IgD-negative memory B cell (primary cell): Measurements from ENCODE around the gene REXO2. TPM values are rescaled to one million over a fixed set of nuclear protein-coding genes. Genes with fewer than 3 reads are reported as not detected.

Experiments used
- H3K27ac Mint-ChIP-seq, 3 donors: one replicate each; pipeline ENCODE4 v1.8.0; 2020 to 2022; ENCODE audit warnings: mild to moderate bottlenecking in 3 of 3, mixed read lengths in 3 of 3, moderate library complexity in 1 of 3
- H3K27me3 Mint-ChIP-seq: one replicate; pipeline ENCODE4 v1.8.0; 2021; ENCODE audit warnings: mixed read lengths
- H3K36me3 Mint-ChIP-seq: one replicate; pipeline ENCODE4 v1.8.0; 2020; ENCODE audit warnings: mild to moderate bottlenecking, mixed read lengths
- H3K4me1 Mint-ChIP-seq, 3 donors: one replicate each; pipeline ENCODE4 v1.8.0; 2020 to 2022; ENCODE audit warnings: mixed read lengths in 3 of 3, mild to moderate bottlenecking in 1 of 3
- H3K4me3 Mint-ChIP-seq, 4 donors: one replicate each; pipeline ENCODE4 v1.8.0; 2020 to 2022; ENCODE audit warnings: mild to moderate bottlenecking in 4 of 4, mixed read lengths in 4 of 4, moderate library complexity in 3 of 4
- H3K9me3 Mint-ChIP-seq, 3 donors: one replicate each; pipeline ENCODE4 v1.8.0; 2020 to 2021; ENCODE audit warnings: mixed read lengths in 3 of 3, mild to moderate bottlenecking in 1 of 3
- polyA plus RNA-seq: library from polyadenylated mRNA; unstranded; fragments of 300-500 nt; fragmentation: Illumina TruSeq; gene quantifications from one replicate; pipeline ENCODE4 v1.2.3, GENCODE V29; 2021

REXO2 gene
- polyA plus RNA-seq, 1 donor from 2014 or later, result 34.0 TPM

- H3K27ac Mint-ChIP-seq, result no peak overlapping the region
- H3K9me3 Mint-ChIP-seq, result peaks cover 2 to 5% (median 4%) of the 10 kb centered on the region in 3 donors
- H3K4me1 Mint-ChIP-seq, result no peaks in the 10 kb centered on the region
- H3K4me3 Mint-ChIP-seq, result no peak overlapping the region
- H3K36me3 Mint-ChIP-seq, result peaks cover 6% of the 10 kb centered on the region
- peaks cover 2% of the 10 kb centered on the region for H3K27me3 Mint-ChIP-seq
These were observed 24.7 kb downstream of the REXO2 start for GRCh38 chr11:114463999-114464398.

GRCh38 chr11:114466742-114467141, 27.5 kb downstream of the REXO2 start:
- H3K9me3 Mint-ChIP-seq, result peaks cover 3 to 7% (median 4%) of the 10 kb centered on the region in 3 donors
- H3K4me3 Mint-ChIP-seq, result no peak overlapping the region
- no peak overlapping the region for H3K27ac Mint-ChIP-seq
- H3K36me3 Mint-ChIP-seq, result peaks cover 6% of the 10 kb centered on the region
- no peaks in the 10 kb centered on the region for H3K4me1 Mint-ChIP-seq
- H3K27me3 Mint-ChIP-seq, result peaks cover 2% of the 10 kb centered on the region

- H3K4me1 Mint-ChIP-seq, result no peaks in the 10 kb centered on the region
- no peak overlapping the region for H3K4me3 Mint-ChIP-seq
- H3K27me3 Mint-ChIP-seq, result no peaks in the 10 kb centered on the region
- H3K27ac Mint-ChIP-seq, result no peak overlapping the region
- H3K36me3 Mint-ChIP-seq, result peaks cover 5% of the 10 kb centered on the region
- H3K9me3 Mint-ChIP-seq, result peaks cover 0 to 3% (median 2%) of the 10 kb centered on the region in 3 donors
These were observed 33.4 kb downstream of the REXO2 start for GRCh38 chr11:114472661-114473060.

GRCh38 chr11:114478001-114478410, 38.7 kb downstream of the REXO2 start:
- no peak overlapping the region for H3K27ac Mint-ChIP-seq
- H3K4me1 Mint-ChIP-seq, result peaks cover 3 to 8% (median 6%) of the 10 kb centered on the region in 3 donors
- H3K9me3 Mint-ChIP-seq, result peaks cover 0 to 2% (median 0%) of the 10 kb centered on the region in 3 donors
- H3K4me3 Mint-ChIP-seq, result no peak overlapping the region
- H3K36me3 Mint-ChIP-seq, result peaks cover 1% of the 10 kb centered on the region
- no peaks in the 10 kb centered on the region for H3K27me3 Mint-ChIP-seq

- Mint-ChIP-seq H3K9me3 (peaks cover 0 to 2% (median 0%) of the 10 kb centered on the region in 3 donors), H3K27ac (no peak overlapping the region), H3K4me1 (peaks cover 3 to 8% (median 6%) of the 10 kb centered on the region in 3 donors), H3K4me3 (no peak overlapping the region), H3K36me3 (peaks cover 1% of the 10 kb centered on the region), H3K27me3 (no peaks in the 10 kb centered on the region)
These were observed 39.5 kb downstream of the REXO2 start for GRCh38 chr11:114478768-114479167.

GRCh38 chr11:114479331-114479730, 40.1 kb downstream of the REXO2 start:
- no peaks in the 10 kb centered on the region for H3K27me3 Mint-ChIP-seq
- H3K36me3 Mint-ChIP-seq, result peaks cover 1% of the 10 kb centered on the region
- peaks cover 3 to 8% (median 6%) of the 10 kb centered on the region in 3 donors for H3K4me1 Mint-ChIP-seq
- H3K4me3 Mint-ChIP-seq, result no peak overlapping the region
- no peak overlapping the region for H3K27ac Mint-ChIP-seq
- H3K9me3 Mint-ChIP-seq, result peaks cover 0 to 1% (median 0%) of the 10 kb centered on the region in 3 donors

DNA sequence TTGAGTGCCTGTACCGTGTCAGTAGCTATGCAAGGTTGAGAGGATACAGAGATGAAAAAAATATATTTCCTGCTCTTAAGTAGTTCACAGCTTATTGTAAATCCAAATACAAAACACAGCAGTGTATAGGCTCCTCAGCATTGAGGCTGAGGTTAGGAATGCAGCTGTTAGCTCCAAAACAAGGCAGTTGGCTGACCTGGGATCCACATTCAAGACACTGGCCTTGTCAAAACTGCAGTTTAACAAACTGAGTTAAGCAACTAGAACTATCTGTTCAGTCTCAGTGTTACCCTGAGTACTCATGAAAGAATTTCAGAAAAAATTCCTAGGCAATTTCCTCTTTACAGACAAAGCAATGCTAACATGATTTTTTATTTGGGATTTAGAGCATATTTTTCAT, 42.8 kb downstream of the REXO2 start:
- Mint-ChIP-seq H3K27me3 (peaks cover 2% of the 10 kb centered on the region), H3K36me3 (peaks cover 1% of the 10 kb centered on the region), H3K4me3 (no peak overlapping the region), H3K4me1 (peaks cover 3 to 8% (median 7%) of the 10 kb centered on the region in 3 donors), H3K27ac (no peak overlapping the region), H3K9me3 (peaks cover 0 to 3% (median 1%) of the 10 kb centered on the region in 3 donors)

- Mint-ChIP-seq H3K27ac (no peak overlapping the region), H3K4me3 (no peak overlapping the region), H3K27me3 (peaks cover 2% of the 10 kb centered on the region)
These were observed 44.7 kb downstream of the REXO2 start for GRCh38 chr11:114483929-114484328.

GRCh38 chr11:114496915-114497314, 57.6 kb downstream of the REXO2 start:
- peaks cover 2% of the 10 kb centered on the region for H3K36me3 Mint-ChIP-seq
- H3K27ac Mint-ChIP-seq, result no peak overlapping the region
- no peak overlapping the region for H3K4me3 Mint-ChIP-seq
- no peaks in the 10 kb centered on the region for H3K4me1 Mint-ChIP-seq
- H3K9me3 Mint-ChIP-seq, result peaks cover under 1 to 7% (median under 1%) of the 10 kb centered on the region in 3 donors
- H3K27me3 Mint-ChIP-seq, result no peaks in the 10 kb centered on the region

More at GRCh38 chr11:114483929-114484328, 44.7 kb downstream of the REXO2 start:
- peaks cover 0 to 3% (median 3%) of the 10 kb centered on the region in 3 donors for H3K9me3 Mint-ChIP-seq
- peaks cover 3 to 8% (median 7%) of the 10 kb centered on the region in 3 donors for H3K4me1 Mint-ChIP-seq
- peaks cover 1% of the 10 kb centered on the region for H3K36me3 Mint-ChIP-seq

DNA sequence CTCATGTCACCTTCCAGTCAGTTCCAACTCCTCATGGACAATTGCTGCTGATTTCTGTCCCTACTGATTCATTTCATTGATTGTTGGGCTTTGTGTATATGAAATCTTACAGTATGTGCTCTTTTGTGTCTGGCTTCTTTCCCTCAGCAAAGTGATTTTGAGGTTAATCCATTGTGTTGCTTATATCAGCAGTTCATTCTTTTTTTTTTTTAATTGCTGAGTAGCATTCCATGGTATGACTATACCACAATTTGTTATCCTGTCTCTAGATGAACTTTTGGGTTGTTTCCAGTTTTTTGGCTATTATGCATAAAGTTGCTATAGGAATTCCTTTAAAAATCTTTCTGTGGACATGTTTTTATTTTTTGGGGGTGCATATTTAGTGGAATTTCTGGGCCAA, 60.5 kb downstream of the REXO2 start:
- H3K27me3 Mint-ChIP-seq, result peaks cover 4% of the 10 kb centered on the region
- H3K27ac Mint-ChIP-seq, result no peak overlapping the region
- no peak overlapping the region for H3K4me3 Mint-ChIP-seq
- no peaks in the 10 kb centered on the region for H3K36me3 Mint-ChIP-seq
- no peaks in the 10 kb centered on the region for H3K4me1 Mint-ChIP-seq
- peaks cover 0 to 3% (median 0%) of the 10 kb centered on the region in 3 donors for H3K9me3 Mint-ChIP-seq

Other genes with a start within 250 kb of the REXO2 start
- not detected for gene NNMT, start 143.1 kb upstream of the REXO2 start, polyA plus RNA-seq
- gene C11orf71, start 39.0 kb upstream of the REXO2 start, polyA plus RNA-seq, result 9.0 TPM
- 34.9 TPM for gene RBM7, start 38.8 kb upstream of the REXO2 start, polyA plus RNA-seq
- not detected for gene NXPE1, start 120.4 kb downstream of the REXO2 start, polyA plus RNA-seq
- not detected for gene NXPE4, start 156.3 kb downstream of the REXO2 start, polyA plus RNA-seq
- gene NXPE2, start 239.1 kb downstream of the REXO2 start, polyA plus RNA-seq, result not detected